ENCODE results near the gene COBL.

DNA sequence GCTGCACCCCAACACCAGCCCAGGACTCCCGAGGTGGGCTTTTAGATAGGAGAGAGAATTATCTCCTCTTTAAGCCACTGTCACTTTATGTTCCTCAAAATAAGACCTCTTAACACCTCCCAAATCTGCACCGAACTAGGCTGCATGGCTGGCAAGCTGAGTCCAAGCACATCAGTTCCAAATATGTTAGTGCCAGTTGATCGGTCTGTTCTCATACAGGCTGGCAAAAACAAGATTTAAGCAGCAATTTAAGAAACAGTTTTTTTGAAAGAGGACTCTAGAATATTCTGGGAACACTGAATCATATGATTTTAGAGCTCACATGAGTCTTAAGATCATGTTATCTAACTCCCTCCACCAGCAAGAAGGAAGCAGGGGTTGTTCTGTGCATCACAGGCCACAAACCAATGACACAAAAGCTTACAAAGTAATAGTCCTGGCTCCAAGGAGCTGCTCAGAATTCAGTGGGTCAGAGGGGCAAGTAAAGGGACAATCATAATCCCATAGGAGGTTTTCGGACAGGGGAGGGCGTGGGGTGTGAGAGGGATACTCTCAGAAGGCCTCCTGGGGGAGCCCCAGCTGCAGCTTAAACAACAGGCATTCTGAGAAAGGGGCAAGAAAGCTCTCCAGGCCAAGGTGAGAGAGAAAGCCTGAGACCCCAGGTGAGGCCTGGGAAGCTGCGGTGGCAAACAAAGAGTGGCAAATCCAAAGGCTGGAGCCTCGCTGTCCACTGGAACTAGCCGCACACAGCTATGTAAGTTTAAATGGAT, 7.1 kb downstream of the COBL start:
- TF ChIP-seq, protein P1, sequence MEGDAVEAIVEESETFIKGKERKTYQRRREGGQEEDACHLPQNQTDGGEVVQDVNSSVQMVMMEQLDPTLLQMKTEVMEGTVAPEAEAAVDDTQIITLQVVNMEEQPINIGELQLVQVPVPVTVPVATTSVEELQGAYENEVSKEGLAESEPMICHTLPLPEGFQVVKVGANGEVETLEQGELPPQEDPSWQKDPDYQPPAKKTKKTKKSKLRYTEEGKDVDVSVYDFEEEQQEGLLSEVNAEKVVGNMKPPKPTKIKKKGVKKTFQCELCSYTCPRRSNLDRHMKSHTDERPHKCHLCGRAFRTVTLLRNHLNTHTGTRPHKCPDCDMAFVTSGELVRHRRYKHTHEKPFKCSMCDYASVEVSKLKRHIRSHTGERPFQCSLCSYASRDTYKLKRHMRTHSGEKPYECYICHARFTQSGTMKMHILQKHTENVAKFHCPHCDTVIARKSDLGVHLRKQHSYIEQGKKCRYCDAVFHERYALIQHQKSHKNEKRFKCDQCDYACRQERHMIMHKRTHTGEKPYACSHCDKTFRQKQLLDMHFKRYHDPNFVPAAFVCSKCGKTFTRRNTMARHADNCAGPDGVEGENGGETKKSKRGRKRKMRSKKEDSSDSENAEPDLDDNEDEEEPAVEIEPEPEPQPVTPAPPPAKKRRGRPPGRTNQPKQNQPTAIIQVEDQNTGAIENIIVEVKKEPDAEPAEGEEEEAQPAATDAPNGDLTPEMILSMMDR (IDR thresholded peaks at IDR 0.05), result no peak
- no peak for TF ChIP-seq POLR2AphosphoS5 (IDR thresholded peaks at IDR 0.05; ENCODE audit: low read depth, low read length)
- TF ChIP-seq SIN3A (IDR thresholded peaks at IDR 0.05; ENCODE audit: borderline replicate concordance, insufficient read depth, low read depth, low read length), result no peak
